DND-41 (cell line): ENCODE measurements around the gene ADGRB3.

Source experiments
- EZH2 ChIP-seq: IDR thresholded peaks from 3 replicates; pipeline ENCODE4 v1.6.1; 2012; ENCODE audit warnings: borderline replicate concordance, low read depth, mild to moderate bottlenecking, moderate library complexity, low read length, inconsistent platforms; ENCODE audit not compliant: severe bottlenecking
- TF ChIP-seq, protein P1 (sequence below): IDR thresholded peaks from 2 replicates; pipeline ENCODE4 v1.5.1; 2012; ENCODE audit warnings: borderline replicate concordance, low read length, moderate library complexity, mild to moderate bottlenecking; ENCODE audit not compliant: poor library complexity, severe bottlenecking; ENCODE audit errors: extremely low read depth

DNA sequence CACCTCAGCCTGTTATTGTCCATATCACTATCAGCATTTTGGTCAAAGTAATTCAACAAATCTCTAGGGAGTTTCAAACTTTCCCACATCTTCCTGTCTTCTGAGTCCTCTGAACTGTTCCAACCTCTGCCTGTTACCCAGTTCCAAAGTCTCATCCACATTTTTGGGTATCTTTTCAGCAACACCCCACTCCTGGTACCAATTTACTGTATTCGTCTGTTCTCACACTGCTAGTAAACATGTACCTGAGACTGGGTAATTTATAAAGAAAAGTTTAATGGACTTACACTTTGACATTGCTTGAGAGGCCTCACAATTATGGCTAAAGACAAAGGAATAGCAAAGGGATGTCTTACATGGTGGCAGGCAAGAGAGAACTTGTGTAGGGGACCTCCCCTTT lies 224.2 kb downstream of the ADGRB3 start:
- no peak for TF ChIP-seq EZH2
- TF ChIP-seq, protein P1, sequence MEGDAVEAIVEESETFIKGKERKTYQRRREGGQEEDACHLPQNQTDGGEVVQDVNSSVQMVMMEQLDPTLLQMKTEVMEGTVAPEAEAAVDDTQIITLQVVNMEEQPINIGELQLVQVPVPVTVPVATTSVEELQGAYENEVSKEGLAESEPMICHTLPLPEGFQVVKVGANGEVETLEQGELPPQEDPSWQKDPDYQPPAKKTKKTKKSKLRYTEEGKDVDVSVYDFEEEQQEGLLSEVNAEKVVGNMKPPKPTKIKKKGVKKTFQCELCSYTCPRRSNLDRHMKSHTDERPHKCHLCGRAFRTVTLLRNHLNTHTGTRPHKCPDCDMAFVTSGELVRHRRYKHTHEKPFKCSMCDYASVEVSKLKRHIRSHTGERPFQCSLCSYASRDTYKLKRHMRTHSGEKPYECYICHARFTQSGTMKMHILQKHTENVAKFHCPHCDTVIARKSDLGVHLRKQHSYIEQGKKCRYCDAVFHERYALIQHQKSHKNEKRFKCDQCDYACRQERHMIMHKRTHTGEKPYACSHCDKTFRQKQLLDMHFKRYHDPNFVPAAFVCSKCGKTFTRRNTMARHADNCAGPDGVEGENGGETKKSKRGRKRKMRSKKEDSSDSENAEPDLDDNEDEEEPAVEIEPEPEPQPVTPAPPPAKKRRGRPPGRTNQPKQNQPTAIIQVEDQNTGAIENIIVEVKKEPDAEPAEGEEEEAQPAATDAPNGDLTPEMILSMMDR: no peak
